Measurements from ENCODE around the gene EXO1.
"Not testable (repeated sequence)": the region's sequence is repeated elsewhere in the genome, so short reads cannot be mapped to it uniquely, and the experiment has no call there.

GRCh38 chr1:241826613-241827012 lies 21.4 kb upstream of the EXO1 start:
- not testable (repeated sequence) for TF ChIP-seq CTCF, POLR2A (IDR thresholded peaks at IDR 0.05)
